Natural killer cell (primary cell): ENCODE data around the gene KIFAP3. TPM values are rescaled to one million over a fixed set of nuclear protein-coding genes. Genes with fewer than 3 reads are reported as not detected.

Experiments used
- ATAC-seq, 3 donors: fragments of 150-1000 bp in 2 of 3; fragments of 200-7000 bp in 1 of 3; cut with Tn5 transposase; 1 replicate in 1 of 3; 2 replicates in 2 of 3; pipeline ENCODE4 v1.10.0; 2021; ENCODE audit warnings: mild to moderate bottlenecking in 2 of 3, moderate library complexity in 2 of 3
- DNase-seq, 2 donors: peaks; one replicate each; pipeline versions ENCODE4 v3.0.0 to v3.0.0-alpha.2; 2013 to 2021; ENCODE audit warnings: mixed read lengths in 1 of 2
- H3K27ac ChIP-seq: one replicate; pipeline ENCODE4 v1.5.1; 2013; ENCODE audit warnings: mild to moderate bottlenecking, low read length
- H3K27me3 ChIP-seq: one replicate; pipeline ENCODE4 v1.6.1; 2013; ENCODE audit warnings: low read length; ENCODE audit not compliant: control insufficient read depth, insufficient read depth
- H3K36me3 ChIP-seq: one replicate; pipeline ENCODE4 v1.6.1; 2013; ENCODE audit warnings: low read length; ENCODE audit not compliant: control insufficient read depth, insufficient read depth
- H3K4me1 ChIP-seq: one replicate; pipeline ENCODE4 v1.6.1; 2013; ENCODE audit warnings: low read length; ENCODE audit not compliant: control insufficient read depth, insufficient read depth
- H3K4me3 ChIP-seq: one replicate; pipeline ENCODE4 v1.5.1; 2013; ENCODE audit warnings: low read length
- H3K9me3 ChIP-seq: one replicate; pipeline ENCODE4 v1.6.1; 2013; ENCODE audit warnings: low read length; ENCODE audit not compliant: control insufficient read depth, insufficient read depth
- H3K27ac Mint-ChIP-seq, 2 donors: one replicate each; pipeline ENCODE4 v1.8.0; 2022; ENCODE audit warnings: mild to moderate bottlenecking in 2 of 2, mixed read lengths in 2 of 2, moderate library complexity in 1 of 2
- H3K27me3 Mint-ChIP-seq, 2 donors: one replicate each; pipeline ENCODE4 v1.8.0; 2022; ENCODE audit warnings: low read depth in 2 of 2, mixed read lengths in 2 of 2
- H3K36me3 Mint-ChIP-seq: one replicate; pipeline ENCODE4 v1.8.0; 2022; ENCODE audit warnings: mixed read lengths
- H3K4me1 Mint-ChIP-seq, 2 donors: one replicate each; pipeline ENCODE4 v1.8.0; 2022; ENCODE audit warnings: mixed read lengths in 2 of 2
- H3K4me3 Mint-ChIP-seq: one replicate; pipeline ENCODE4 v1.8.0; 2022; ENCODE audit warnings: mild to moderate bottlenecking, moderate library complexity, mixed read lengths
- H3K9me3 Mint-ChIP-seq, 2 donors: one replicate each; pipeline ENCODE4 v1.8.0; 2022; ENCODE audit warnings: mixed read lengths in 2 of 2
- CTCF ChIP-seq: fragments of 200-600 bp; IDR thresholded peaks from one replicate; pipeline ENCODE4 v1.8.0; 2022; ENCODE audit warnings: antibody characterized with exemption
- WGBS: methylation state at CpG from one replicate; pipeline ENCODE4 v1.1.7; 2013; ENCODE audit warnings: missing lambda C conversion rate; ENCODE audit not compliant: insufficient coverage; 5-methylcytosine and 5-hydroxymethylcytosine counted together
- intact Hi-C: fragments of 100-400 bp; cut with micrococcal nuclease; formaldehyde crosslinking; loops from one replicate; pipeline ENCODE4 v1.14.2; 2022
- total RNA-seq, 4 donors: library from RNA; stranded (reverse); fragments of 120-200 nt in 1 of 4; gene quantifications; one replicate each; pipeline versions ENCODE4 v1.2.3 to v1.2.4, GENCODE V29; 2013 to 2022

Gene KIFAP3
- total RNA-seq, 3 donors from 2014 or later (not counting 1 experiment from before 2014, with no cell fraction given), result 31.0 to 34.3 (median 33.7) TPM

- peaks cover 14% of the 10 kb centered on the region for H3K36me3 ChIP-seq
- no peak overlapping the region for H3K4me3 ChIP-seq
- H3K4me1 ChIP-seq, result no peaks in the 10 kb centered on the region
- no peaks in the 10 kb centered on the region for H3K9me3 Mint-ChIP-seq
- H3K27me3 Mint-ChIP-seq, result no peaks in the 10 kb centered on the region
- WGBS, result 95% methylated on average over 3 of the region's 3 CpGs
- no peak overlapping the region for H3K27ac ChIP-seq
- no peaks in the 10 kb centered on the region for H3K27me3 ChIP-seq
- no peak overlapping the region for H3K4me3 Mint-ChIP-seq
- peaks cover 39 to 44% of the 10 kb centered on the region in 2 donors for H3K4me1 Mint-ChIP-seq
- DNase-seq (no peak), ATAC-seq (no peak)
- H3K27ac Mint-ChIP-seq, result no peak overlapping the region
- no peaks in the 10 kb centered on the region for H3K9me3 ChIP-seq
- TF ChIP-seq CTCF, result no peak
- H3K36me3 Mint-ChIP-seq, result no peaks in the 10 kb centered on the region
- intact Hi-C loops, result no loop called here
These were observed 25.2 kb downstream of the KIFAP3 start for GRCh38 chr1:170049176-170049800.

DNA sequence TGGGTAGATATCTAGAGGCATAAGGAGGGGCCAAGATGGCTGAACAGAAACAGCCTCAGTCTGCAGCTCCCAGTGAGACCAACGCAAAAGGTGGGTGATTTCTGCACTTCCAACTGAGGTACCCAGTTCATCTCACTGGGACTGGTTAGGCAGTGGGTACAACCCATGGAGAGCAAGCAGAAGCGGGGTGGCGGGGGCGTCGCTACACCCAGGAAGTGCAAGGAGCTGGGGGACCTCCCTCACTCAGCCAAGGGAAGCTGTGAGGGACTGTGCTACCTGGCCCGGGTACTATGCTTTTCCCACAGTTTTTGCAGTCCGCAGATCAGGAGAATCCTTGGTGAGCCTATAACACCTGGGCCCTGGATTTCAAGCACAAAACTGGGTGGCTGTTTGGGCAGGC, 26.0 kb downstream of the KIFAP3 start:
- no peak for TF ChIP-seq CTCF
- no peak overlapping the region for H3K4me3 Mint-ChIP-seq
- WGBS, result 99% methylated on average over 7 of the region's 7 CpGs
- Histone ChIP-seq H3K27me3 (no peaks in the 10 kb centered on the region), H3K4me1 (no peaks in the 10 kb centered on the region), H3K36me3 (peaks cover 16% of the 10 kb centered on the region), H3K4me3 (no peak overlapping the region), H3K27ac (no peak overlapping the region), H3K9me3 (no peaks in the 10 kb centered on the region)
- intact Hi-C loops, result no loop called here
- peaks cover 3% of the 10 kb centered on the region for H3K36me3 Mint-ChIP-seq
- ATAC-seq (no peak), DNase-seq (no peak)
- no peaks in the 10 kb centered on the region for H3K9me3 Mint-ChIP-seq
- H3K4me1 Mint-ChIP-seq, result peaks cover 32 to 38% of the 10 kb centered on the region in 2 donors
- H3K27ac Mint-ChIP-seq, result no peak overlapping the region
- no peaks in the 10 kb centered on the region for H3K27me3 Mint-ChIP-seq

DNA sequence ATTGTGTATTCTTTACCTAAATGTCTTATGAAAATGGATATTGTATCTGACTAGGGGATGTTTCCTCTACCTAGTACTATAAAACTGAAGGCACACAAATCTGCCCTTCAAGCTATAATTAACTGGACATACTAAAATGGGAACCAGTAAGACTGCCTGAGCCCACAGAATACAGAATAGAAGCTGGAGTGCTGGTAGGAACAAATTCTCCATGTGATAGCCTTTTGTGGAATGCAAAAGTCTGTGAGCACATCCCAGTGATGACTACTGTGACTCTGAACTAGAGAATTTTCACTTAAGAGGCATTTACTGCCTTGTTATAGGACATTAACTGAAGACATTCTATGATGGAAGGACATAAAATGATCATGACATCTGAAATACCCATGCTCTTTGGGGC, 30.3 kb downstream of the KIFAP3 start:
- no peak overlapping the region for H3K4me3 ChIP-seq
- no peaks in the 10 kb centered on the region for H3K9me3 ChIP-seq
- H3K4me3 Mint-ChIP-seq, result no peak overlapping the region
- no peak for ATAC-seq
- TF ChIP-seq CTCF, result no peak
- H3K36me3 Mint-ChIP-seq, result peaks cover 8% of the 10 kb centered on the region
- no peak for DNase-seq
- peaks cover 18% of the 10 kb centered on the region for H3K36me3 ChIP-seq
- H3K4me1 ChIP-seq, result no peaks in the 10 kb centered on the region
- H3K27ac Mint-ChIP-seq, result no peak overlapping the region
- intact Hi-C loops, result no loop called here
- H3K27ac ChIP-seq, result no peak overlapping the region
- no peaks in the 10 kb centered on the region for H3K27me3 Mint-ChIP-seq
- no peaks in the 10 kb centered on the region for H3K9me3 Mint-ChIP-seq
- peaks cover 15 to 28% of the 10 kb centered on the region in 2 donors for H3K4me1 Mint-ChIP-seq
- no peaks in the 10 kb centered on the region for H3K27me3 ChIP-seq
